Embryonic facial prominence (tissue), 1 donor: ENCODE results near the gene SPRYD4.
"Not testable (repeated sequence)": the region's sequence is repeated elsewhere in the genome, so short reads cannot be mapped to it uniquely, and the experiment has no call there.

Source experiments
- DNase-seq: peaks from one replicate; pipeline ENCODE4 v3.0.0-alpha.2; 2016; ENCODE audit errors: extremely low spot score

SPRYD4 gene

GRCh38 chr12:56476972-56477432 is 8.6 kb downstream of the SPRYD4 start:
- no peak for DNase-seq

GRCh38 chr12:56477521-56478225 is 9.3 kb downstream of the SPRYD4 start:
- DNase-seq: no peak

- DNase-seq: no peak
Observed at GRCh38 chr12:56479625-56480024, 11.2 kb downstream of the SPRYD4 start.

- DNase-seq: no peak
Observed at GRCh38 chr12:56484566-56484965, 16.2 kb downstream of the SPRYD4 start.

- no peak for DNase-seq
Observed at GRCh38 chr12:56486694-56487093, 18.3 kb downstream of the SPRYD4 start.

- DNase-seq: no peak
Observed at GRCh38 chr12:56487448-56488040, 19.2 kb downstream of the SPRYD4 start.

GRCh38 chr12:56488041-56488955 is 19.9 kb downstream of the SPRYD4 start, which contains the start of gene GLS2:
Gene GLS2 (minus strand): TSS chr12:56488161. CDS start chr12:56488118, 43 bp downstream.
- DNase-seq: no peak

- DNase-seq: no peak
Observed at GRCh38 chr12:56490360-56490759, 22.0 kb downstream of the SPRYD4 start.

GRCh38 chr12:56493409-56494105 is 25.2 kb downstream of the SPRYD4 start:
- DNase-seq: not testable (repeated sequence)

- DNase-seq: not testable (repeated sequence)
Observed at GRCh38 chr12:56494106-56494415, 25.7 kb downstream of the SPRYD4 start.

- DNase-seq: not testable (repeated sequence)
Observed at GRCh38 chr12:56494481-56494880, 26.1 kb downstream of the SPRYD4 start.

GRCh38 chr12:56496704-56497103 is 28.3 kb downstream of the SPRYD4 start:
- not testable (repeated sequence) for DNase-seq

- not testable (repeated sequence) for DNase-seq
Observed at GRCh38 chr12:56498126-56498902, 29.9 kb downstream of the SPRYD4 start.

GRCh38 chr12:56499452-56499851 is 31.1 kb downstream of the SPRYD4 start:
- DNase-seq: not testable (repeated sequence)

GRCh38 chr12:56499879-56500278 is 31.5 kb downstream of the SPRYD4 start:
- not testable (repeated sequence) for DNase-seq

- DNase-seq: no peak
Observed at GRCh38 chr12:56510786-56511185, 42.4 kb downstream of the SPRYD4 start.

- not testable (repeated sequence) for DNase-seq
Observed at GRCh38 chr12:56514014-56514318, 45.6 kb downstream of the SPRYD4 start.

- DNase-seq: no peak
Observed at GRCh38 chr12:56517854-56518253, 49.5 kb downstream of the SPRYD4 start.

- no peak for DNase-seq
Observed at GRCh38 chr12:56518570-56518969, 50.2 kb downstream of the SPRYD4 start.

GRCh38 chr12:56520048-56520447 is 51.7 kb downstream of the SPRYD4 start:
- DNase-seq: no peak

GRCh38 chr12:56520506-56520905 is 52.1 kb downstream of the SPRYD4 start:
- no peak for DNase-seq
